BLaER1 treated with 17β-estradiol and CSF1 and Interleukin-3, amounts not matched to agents 10 nM and 100 nM (cell line): ENCODE results near the gene SH3PXD2A.
"Not testable (repeated sequence)": the region's sequence is repeated elsewhere in the genome, so short reads cannot be mapped to it uniquely, and the experiment has no call there.

Source experiments
- H3K27ac ChIP-seq, 11 experiments: shearing (Covaris generic); formaldehyde crosslinking; 2 replicates each; pipeline ENCODE4 v1.8.1; 2022
- H3K27me3 ChIP-seq, 11 experiments: shearing (Covaris generic); formaldehyde crosslinking; 2 replicates each; pipeline ENCODE4 v1.8.1; 2022
- H3K36me3 ChIP-seq, 11 experiments: shearing (Covaris generic); formaldehyde crosslinking; 2 replicates each; pipeline ENCODE4 v1.8.1; 2022
- H3K4me1 ChIP-seq, 10 experiments: shearing (Covaris generic); formaldehyde crosslinking; 2 replicates each; pipeline ENCODE4 v1.8.1; 2022
- H3K4me2 ChIP-seq, 11 experiments: shearing (Covaris generic); formaldehyde crosslinking; 2 replicates each; pipeline ENCODE4 v1.8.1; 2022
- H3K4me3 ChIP-seq, 10 experiments: shearing (Covaris generic); formaldehyde crosslinking; 2 replicates each; pipeline ENCODE4 v1.8.1; 2022
- H3K9ac ChIP-seq, 11 experiments: shearing (Covaris generic); formaldehyde crosslinking; 2 replicates each; pipeline ENCODE4 v1.8.1; 2022
- H3K9me3 ChIP-seq, 11 experiments: shearing (Covaris generic); formaldehyde crosslinking; replicated peaks in 1 of 11; 2 replicates each; pipeline ENCODE4 v1.8.1; 2022
- H4K20me1 ChIP-seq, 11 experiments: shearing (Covaris generic); formaldehyde crosslinking; 2 replicates each; pipeline ENCODE4 v1.8.1; 2022
- Cebpa-rat ChIP-seq, 11 experiments: shearing (Covaris generic); IDR thresholded peaks; 2 replicates each; pipeline ENCODE4 v1.8.1; 2022

The SH3PXD2A gene

GRCh38 chr10:103762162-103762561, 93.2 kb downstream of the SH3PXD2A start:
- H3K4me3 ChIP-seq: no peak overlapping the region; a peak in 1 of 20 replicates
- TF ChIP-seq Cebpa-rat (IDR thresholded peaks at IDR 0.05): no peak
- peak overlapping the region in 10 of 11 experiments; percentile 52 to 96 (median 87); a peak in 19 of 22 replicates for H3K27ac ChIP-seq
- H4K20me1 ChIP-seq: peaks cover 0 to 5% (median 0%) of the 10 kb centered on the region in 11 experiments; a peak in 1 of 22 replicates
- peaks cover 98 to 100% (median 100%) of the 10 kb centered on the region in 10 experiments for H3K4me1 ChIP-seq
- H3K9me3 ChIP-seq: no peaks in the 10 kb centered on the region
- peak overlapping the region; percentile 78 to 98 (median 91) for H3K4me2 ChIP-seq
- peak overlapping the region in 9 of 11 experiments; percentile 67 to 82 (median 75); a peak in 15 of 22 replicates for H3K9ac ChIP-seq
- H3K36me3 ChIP-seq: peaks cover 0 to 41% (median 22%) of the 10 kb centered on the region in 11 experiments; a peak in 16 of 22 replicates
- no peaks in the 10 kb centered on the region for H3K27me3 ChIP-seq

GRCh38 chr10:103761075-103761920, 94.1 kb downstream of the SH3PXD2A start:
- no peak for TF ChIP-seq Cebpa-rat (IDR thresholded peaks at IDR 0.05)
- H3K9me3 ChIP-seq: no peaks in the 10 kb centered on the region
- peaks cover 0 to 8% (median 0%) of the 10 kb centered on the region in 11 experiments; a peak in 1 of 22 replicates for H4K20me1 ChIP-seq
- peaks cover 98 to 100% (median 100%) of the 10 kb centered on the region in 10 experiments for H3K4me1 ChIP-seq
- H3K9ac ChIP-seq: peak overlapping the region in 4 of 11 experiments; percentile 24 to 82 (median 78); a peak in 4 of 22 replicates
- H3K4me3 ChIP-seq: no peak overlapping the region
- peak overlapping the region; percentile 78 to 98 (median 91) for H3K4me2 ChIP-seq
- H3K27me3 ChIP-seq: no peaks in the 10 kb centered on the region
- H3K36me3 ChIP-seq: peaks cover 0 to 38% (median 13%) of the 10 kb centered on the region in 11 experiments; a peak in 16 of 22 replicates
- peak overlapping the region in 9 of 11 experiments; percentile 83 to 96 (median 87); a peak in 16 of 22 replicates for H3K27ac ChIP-seq

- H3K27me3 ChIP-seq, H4K20me1 ChIP-seq, H3K9me3 ChIP-seq: not testable (repeated sequence)
- Histone ChIP-seq H3K4me3 (0 out of 20 replicates have a peak overlapping the region, but pooled peaks of 1 of the 10 experiments have one; percentile 26), H3K36me3 (peaks cover 0 to 36% (median 11%) of the 10 kb centered on the region in 11 experiments; a peak in 15 of 22 replicates), H3K4me2 (peak overlapping the region; percentile 81 to 98 (median 93)), H3K27ac (peak overlapping the region in 9 of 11 experiments; percentile 83 to 96 (median 87); a peak in 18 of 22 replicates), H3K4me1 (peaks cover 96 to 100% (median 100%) of the 10 kb centered on the region in 10 experiments), H3K9ac (peak overlapping the region in 8 of 11 experiments; percentile 67 to 80 (median 76); a peak in 16 of 22 replicates)
Measured at GRCh38 chr10:103760233-103760632, 95.1 kb downstream of the SH3PXD2A start.

GRCh38 chr10:103759100-103759781, 96.1 kb downstream of the SH3PXD2A start:
- Histone ChIP-seq H3K4me3 (peak overlapping the region in 9 of 10 experiments; percentile 4 to 46 (median 28); a peak in 13 of 20 replicates), H3K9me3 (no peaks in the 10 kb centered on the region), H3K36me3 (peaks cover 0 to 33% (median 6%) of the 10 kb centered on the region in 11 experiments; a peak in 11 of 22 replicates), H3K4me2 (peak overlapping the region; percentile 81 to 98 (median 93)), H3K4me1 (peaks cover 86 to 100% (median 93%) of the 10 kb centered on the region in 10 experiments), H3K27ac (peak overlapping the region; percentile 30 to 96 (median 87); a peak in 21 of 22 replicates), H3K9ac (peak overlapping the region; percentile 18 to 80 (median 73); a peak in 21 of 22 replicates), H4K20me1 (peaks cover 0 to 8% (median 0%) of the 10 kb centered on the region in 11 experiments; a peak in 1 of 22 replicates), H3K27me3 (no peaks in the 10 kb centered on the region)
- peak in 5 of 11 experiments; percentile 47 to 79 (median 66); a peak in 8 of 22 replicates for TF ChIP-seq Cebpa-rat (IDR thresholded peaks at IDR 0.05)

GRCh38 chr10:103758294-103758681, 97.1 kb downstream of the SH3PXD2A start:
- Histone ChIP-seq H3K4me2 (peak overlapping the region; percentile 81 to 98 (median 93)), H3K4me1 (peaks cover 76 to 99% (median 84%) of the 10 kb centered on the region in 10 experiments), H3K4me3 (peak overlapping the region in 6 of 10 experiments; percentile 7 to 46 (median 33); a peak in 6 of 20 replicates), H3K36me3 (peaks cover 0 to 34% (median 6%) of the 10 kb centered on the region in 11 experiments; a peak in 10 of 22 replicates), H3K9me3 (no peaks in the 10 kb centered on the region), H3K9ac (peak overlapping the region in 10 of 11 experiments; percentile 49 to 80 (median 74); a peak in 20 of 22 replicates), H3K27me3 (no peaks in the 10 kb centered on the region), H4K20me1 (peaks cover 0 to 8% (median 0%) of the 10 kb centered on the region in 11 experiments; a peak in 1 of 22 replicates), H3K27ac (peak overlapping the region; percentile 30 to 96 (median 87); a peak in 21 of 22 replicates)
- TF ChIP-seq Cebpa-rat (IDR thresholded peaks at IDR 0.05): no peak

- H4K20me1 ChIP-seq: peaks cover 0 to 8% (median 0%) of the 10 kb centered on the region in 11 experiments; a peak in 1 of 22 replicates
- peak overlapping the region; percentile 32 to 80 (median 73); a peak in 20 of 22 replicates for H3K9ac ChIP-seq
- peak overlapping the region; percentile 81 to 98 (median 93) for H3K4me2 ChIP-seq
- H3K4me3 ChIP-seq: peak overlapping the region in 5 of 10 experiments; percentile 4 to 45 (median 34); a peak in 5 of 20 replicates
- H3K36me3 ChIP-seq: peaks cover 0 to 34% (median 6%) of the 10 kb centered on the region in 11 experiments; a peak in 11 of 22 replicates
- TF ChIP-seq Cebpa-rat (IDR thresholded peaks at IDR 0.05): peak in 8 of 11 experiments; percentile 38 to 94 (median 66); a peak in 15 of 22 replicates
- H3K9me3 ChIP-seq: peaks cover 0 to 3% (median 0%) of the 10 kb centered on the region in 11 experiments; a peak in 5 of 22 replicates
- peaks cover 71 to 94% (median 78%) of the 10 kb centered on the region in 10 experiments for H3K4me1 ChIP-seq
- H3K27ac ChIP-seq: peak overlapping the region in 10 of 11 experiments; percentile 57 to 96 (median 87); a peak in 21 of 22 replicates
- H3K27me3 ChIP-seq: no peaks in the 10 kb centered on the region
Measured at GRCh38 chr10:103757531-103758293, 97.7 kb downstream of the SH3PXD2A start.

- Histone ChIP-seq H3K4me2 (peak overlapping the region; percentile 81 to 98 (median 93); a peak in 21 of 22 replicates), H3K4me1 (peaks cover 67 to 91% (median 75%) of the 10 kb centered on the region in 10 experiments), H3K27ac (peak overlapping the region in 10 of 11 experiments; percentile 11 to 96 (median 87); a peak in 19 of 22 replicates), H3K36me3 (peaks cover 0 to 25% (median 8%) of the 10 kb centered on the region in 11 experiments; a peak in 10 of 22 replicates), H3K9me3 (peaks cover 0 to 8% (median 0%) of the 10 kb centered on the region in 11 experiments; a peak in 5 of 22 replicates), H3K4me3 (no peak overlapping the region; a peak in 1 of 20 replicates), H4K20me1 (peaks cover 0 to 8% (median 0%) of the 10 kb centered on the region in 11 experiments; a peak in 1 of 22 replicates), H3K27me3 (no peaks in the 10 kb centered on the region), H3K9ac (peak overlapping the region in 8 of 11 experiments; percentile 13 to 79 (median 70); a peak in 12 of 22 replicates)
- no peak for TF ChIP-seq Cebpa-rat (IDR thresholded peaks at IDR 0.05)
Measured at GRCh38 chr10:103756277-103756869, 99.0 kb downstream of the SH3PXD2A start.
